HepG2 (cell line): ENCODE results near the gene LCLAT1. TPM values are rescaled to one million over a fixed set of nuclear protein-coding genes. Genes with fewer than 3 reads are reported as not detected.

Source experiments
- FOXP1 ChIP-seq, 2 experiments: fragments of 450-650 bp in 1 of 2; IDR thresholded peaks; 2 replicates each; pipeline ENCODE4 v1.6.1; 2017 to 2018; ENCODE audit warnings: antibody characterized with exemption in 1 of 2
- GZF1 ChIP-seq: sonication (generic); formaldehyde crosslinking; IDR thresholded peaks from 2 replicates; pipeline ENCODE4 v1.5.1; 2020; ENCODE audit warnings: mild to moderate bottlenecking, missing genetic modification reagents
- KLF12 ChIP-seq: sonication (generic); formaldehyde crosslinking; IDR thresholded peaks from 2 replicates; pipeline ENCODE4 v1.4.0; 2020; ENCODE audit warnings: missing genetic modification reagents, borderline replicate concordance
- MAZ ChIP-seq, 2 experiments: sonication (generic) in 1 of 2; formaldehyde crosslinking in 1 of 2; IDR thresholded peaks; 2 replicates each; pipeline versions ENCODE4 v1.5.0 to v1.6.1; 2012 to 2020; ENCODE audit warnings: low read depth in 2 of 2, mild to moderate bottlenecking in 2 of 2, borderline replicate concordance in 1 of 2, improper control_type of control experiment in 1 of 2, low read length in 1 of 2, missing genetic modification reagents in 1 of 2, moderate library complexity in 1 of 2
- NFIC ChIP-seq: IDR thresholded peaks from 2 replicates; pipeline ENCODE4 v1.6.1; 2012; ENCODE audit warnings: mild to moderate bottlenecking, low read length, inconsistent platforms
- SMYD3 ChIP-seq: sonication (generic); formaldehyde crosslinking; IDR thresholded peaks from 2 replicates; pipeline ENCODE4 v1.8.1; 2023; ENCODE audit warnings: mild to moderate bottlenecking, missing genetic modification reagents
- ZKSCAN5 ChIP-seq: sonication (generic); formaldehyde crosslinking; IDR thresholded peaks from 2 replicates; pipeline ENCODE4 v1.5.1; 2020; ENCODE audit warnings: mild to moderate bottlenecking, missing genetic modification reagents
- ZNF616 ChIP-seq: sonication (generic); formaldehyde crosslinking; IDR thresholded peaks from 2 replicates; pipeline ENCODE4 v1.5.0; 2020; ENCODE audit warnings: low read depth, mild to moderate bottlenecking, missing genetic modification reagents
- polyA plus RNA-seq, 8 experiments: library from polyadenylated mRNA; depleted of rRNA in 3 of 8; stranded (reverse) in 7 of 8; unstranded in 1 of 8; fragments of >200 nt; fragmentation: Illumina TruSeq in 4 of 8; extraction: Trizol in 4 of 8; gene quantifications; 2 replicates each; pipeline versions ENCODE4 v1.2.1 to v1.2.3, GENCODE V29; 2011 to 2016; ENCODE audit warnings: low read depth in 4 of 8, missing spikeins in 1 of 8, mixed read lengths in 1 of 8; ENCODE audit not compliant: insufficient read depth in 1 of 8
- total RNA-seq, 5 experiments: library from RNA; depleted of rRNA; stranded (reverse); fragments of >200 nt; fragmentation: Illumina TruSeq; extraction: Trizol; gene quantifications; 2 replicates each; pipeline ENCODE4 v1.2.3, GENCODE V29; 2016; ENCODE audit warnings: low read depth in 1 of 5
- TF ChIP-seq, protein P1 (sequence below): sonication (generic); formaldehyde crosslinking; IDR thresholded peaks from 2 replicates; pipeline ENCODE4 v1.4.0; 2020; ENCODE audit warnings: mild to moderate bottlenecking, missing genetic modification reagents
- TF ChIP-seq, protein P2 (sequence below): sonication (generic); formaldehyde crosslinking; IDR thresholded peaks from 2 replicates; pipeline ENCODE4 v1.4.0; 2020; ENCODE audit warnings: missing genetic modification reagents
- TF ChIP-seq, protein P3 (sequence below): sonication (generic); formaldehyde crosslinking; IDR thresholded peaks from 2 replicates; pipeline ENCODE4 v1.5.0; 2020; ENCODE audit warnings: mild to moderate bottlenecking, low read depth, missing genetic modification reagents, borderline replicate concordance
- TF ChIP-seq, protein P4 (sequence below): IDR thresholded peaks from 2 replicates; pipeline ENCODE4 v1.6.1; 2012; ENCODE audit warnings: low read length, improper control_type of control experiment

LCLAT1 gene
- total and polyA plus RNA-seq, 2 of the 13 experiments (the other 11 are each of a cell fraction or from before 2014, with no cell fraction given) = 18.0 to 28.0 TPM

DNA sequence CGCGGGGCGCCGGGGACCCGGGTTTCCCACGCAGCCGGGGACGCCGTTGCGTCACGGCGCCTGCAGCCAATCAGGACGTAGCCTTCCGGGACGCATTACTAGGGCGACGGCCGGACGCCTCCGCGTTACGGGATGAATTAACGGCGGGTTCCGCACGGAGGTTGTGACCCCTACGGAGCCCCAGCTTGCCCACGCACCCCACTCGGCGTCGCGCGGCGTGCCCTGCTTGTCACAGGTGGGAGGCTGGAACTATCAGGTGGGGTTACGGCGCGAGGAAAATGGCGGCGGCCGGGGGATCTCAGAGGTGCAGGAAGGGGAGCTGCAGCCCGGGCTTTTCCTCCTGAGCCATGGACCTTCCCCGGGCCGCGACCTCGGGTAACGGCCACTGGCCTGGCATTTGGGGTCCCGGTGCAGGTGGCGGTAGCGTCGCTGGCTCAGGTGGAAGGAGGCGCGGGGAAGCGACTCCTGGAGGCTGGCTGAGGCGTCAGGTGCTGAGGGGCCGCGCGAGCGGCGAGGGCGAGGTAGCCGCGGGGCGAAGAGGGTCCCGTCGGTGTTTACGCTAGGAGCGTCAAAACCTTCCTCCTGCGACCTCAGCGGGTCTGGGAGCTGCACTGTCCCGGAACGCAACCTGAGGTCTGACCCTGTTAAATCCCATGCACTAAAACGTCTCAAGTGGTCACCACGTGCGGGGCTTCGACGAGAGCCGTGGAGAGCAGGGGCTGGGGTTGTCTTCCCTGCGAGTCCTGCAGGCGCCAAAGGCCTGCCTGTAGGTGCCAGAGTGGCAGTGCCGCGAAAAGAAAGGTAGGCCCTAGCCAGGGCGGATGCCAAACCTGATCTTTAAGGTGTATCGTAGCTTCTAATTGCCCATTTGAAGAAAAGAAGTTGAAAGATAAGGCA lies at the start of gene LCLAT1 (continued):
- TF ChIP-seq, protein P1, sequence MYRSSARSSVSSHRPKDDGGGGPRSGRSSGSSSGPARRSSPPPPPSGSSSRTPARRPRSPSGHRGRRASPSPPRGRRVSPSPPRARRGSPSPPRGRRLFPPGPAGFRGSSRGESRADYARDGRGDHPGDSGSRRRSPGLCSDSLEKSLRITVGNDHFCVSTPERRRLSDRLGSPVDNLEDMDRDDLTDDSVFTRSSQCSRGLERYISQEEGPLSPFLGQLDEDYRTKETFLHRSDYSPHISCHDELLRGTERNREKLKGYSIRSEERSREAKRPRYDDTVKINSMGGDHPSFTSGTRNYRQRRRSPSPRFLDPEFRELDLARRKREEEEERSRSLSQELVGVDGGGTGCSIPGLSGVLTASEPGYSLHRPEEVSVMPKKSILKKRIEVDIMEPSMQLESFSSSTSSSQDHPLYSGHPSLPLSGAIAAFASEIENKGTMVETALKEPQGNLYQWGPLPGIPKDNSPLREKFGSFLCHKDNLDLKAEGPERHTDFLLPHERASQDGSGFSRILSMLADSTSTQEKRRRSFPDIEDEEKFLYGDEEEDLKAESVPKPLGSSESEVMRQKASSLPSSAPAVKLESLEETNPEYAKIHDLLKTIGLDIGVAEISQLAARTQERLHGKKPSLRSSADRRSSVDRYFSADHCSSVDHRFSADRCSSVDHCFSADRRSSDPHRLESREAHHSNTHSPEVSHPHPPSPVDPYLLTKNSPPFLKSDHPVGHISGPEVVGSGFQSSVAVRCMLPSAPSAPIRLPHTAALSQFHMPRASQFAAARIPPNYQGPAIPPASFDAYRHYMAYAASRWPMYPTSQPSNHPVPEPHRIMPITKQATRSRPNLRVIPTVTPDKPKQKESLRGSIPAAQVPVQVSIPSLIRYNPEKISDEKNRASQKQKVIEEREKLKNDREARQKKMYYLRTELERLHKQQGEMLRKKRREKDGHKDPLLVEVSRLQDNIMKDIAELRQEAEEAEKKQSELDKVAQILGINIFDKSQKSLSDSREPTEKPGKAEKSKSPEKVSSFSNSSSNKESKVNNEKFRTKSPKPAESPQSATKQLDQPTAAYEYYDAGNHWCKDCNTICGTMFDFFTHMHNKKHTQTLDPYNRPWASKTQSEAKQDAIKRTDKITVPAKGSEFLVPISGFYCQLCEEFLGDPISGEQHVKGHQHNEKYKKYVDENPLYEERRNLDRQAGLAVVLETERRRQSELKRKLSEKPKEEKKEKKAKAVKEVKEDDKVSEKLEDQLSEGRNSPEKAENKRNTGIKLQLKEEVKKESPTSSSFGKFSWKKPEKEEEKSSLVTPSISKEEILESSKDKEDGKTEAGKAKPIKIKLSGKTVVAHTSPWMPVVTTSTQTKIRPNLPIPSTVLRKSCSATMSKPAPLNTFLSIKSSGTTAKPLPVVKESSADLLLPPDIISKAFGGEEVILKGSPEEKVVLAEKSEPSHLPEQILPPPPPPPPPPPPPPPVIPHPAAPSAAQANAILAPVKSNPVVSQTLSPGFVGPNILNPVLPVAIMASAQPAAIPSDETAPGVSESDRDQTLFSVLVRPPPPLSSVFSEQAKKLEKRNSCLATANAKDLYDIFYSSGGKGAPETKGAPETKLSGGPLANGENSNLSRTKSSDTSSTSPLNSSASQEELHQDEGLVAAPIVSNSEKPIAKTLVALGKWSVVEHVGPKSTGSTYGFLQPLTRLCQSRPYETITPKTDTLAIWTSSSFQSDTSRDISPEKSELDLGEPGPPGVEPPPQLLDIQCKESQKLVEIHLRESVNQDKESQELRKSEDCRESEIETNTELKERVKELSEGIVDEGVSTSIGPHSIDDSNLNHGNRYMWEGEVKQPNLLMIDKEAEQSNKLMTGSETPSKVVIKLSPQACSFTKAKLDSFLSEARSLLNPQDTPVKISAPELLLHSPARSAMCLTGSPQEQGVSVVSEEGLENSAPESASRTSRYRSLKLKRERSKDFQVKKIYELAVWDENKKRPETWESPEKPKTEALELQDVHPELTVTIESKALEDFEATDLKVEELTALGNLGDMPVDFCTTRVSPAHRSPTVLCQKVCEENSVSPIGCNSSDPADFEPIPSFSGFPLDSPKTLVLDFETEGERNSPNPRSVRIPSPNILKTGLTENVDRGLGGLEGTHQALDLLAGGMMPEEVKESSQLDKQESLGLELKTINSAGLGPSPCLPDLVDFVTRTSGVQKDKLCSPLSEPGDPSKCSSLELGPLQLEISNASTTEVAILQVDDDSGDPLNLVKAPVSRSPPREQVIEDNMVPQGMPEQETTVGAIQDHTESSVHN (CRISPR knock-in tag) = peak; percentile 98; the same call in 1 of the 2 replicates
- TF ChIP-seq, protein P2, sequence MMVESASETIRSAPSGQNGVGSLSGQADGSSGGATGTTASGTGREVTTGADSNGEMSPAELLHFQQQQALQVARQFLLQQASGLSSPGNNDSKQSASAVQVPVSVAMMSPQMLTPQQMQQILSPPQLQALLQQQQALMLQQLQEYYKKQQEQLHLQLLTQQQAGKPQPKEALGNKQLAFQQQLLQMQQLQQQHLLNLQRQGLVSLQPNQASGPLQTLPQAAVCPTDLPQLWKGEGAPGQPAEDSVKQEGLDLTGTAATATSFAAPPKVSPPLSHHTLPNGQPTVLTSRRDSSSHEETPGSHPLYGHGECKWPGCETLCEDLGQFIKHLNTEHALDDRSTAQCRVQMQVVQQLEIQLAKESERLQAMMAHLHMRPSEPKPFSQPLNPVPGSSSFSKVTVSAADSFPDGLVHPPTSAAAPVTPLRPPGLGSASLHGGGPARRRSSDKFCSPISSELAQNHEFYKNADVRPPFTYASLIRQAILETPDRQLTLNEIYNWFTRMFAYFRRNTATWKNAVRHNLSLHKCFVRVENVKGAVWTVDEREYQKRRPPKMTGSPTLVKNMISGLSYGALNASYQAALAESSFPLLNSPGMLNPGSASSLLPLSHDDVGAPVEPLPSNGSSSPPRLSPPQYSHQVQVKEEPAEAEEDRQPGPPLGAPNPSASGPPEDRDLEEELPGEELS (CRISPR knock-in tag) = peak; percentile 47
- TF ChIP-seq GZF1 (CRISPR knock-in tag) (no peak; the same call in 1 of the 2 replicates), MAZ (IDR thresholded peaks at IDR 0.05; ENCODE audit: borderline replicate concordance, low read depth, low read length) (no peak), MAZ (CRISPR knock-in tag; IDR thresholded peaks at IDR 0.05; ENCODE audit: low read depth) (peak; percentile 81; the same call in 1 of the 2 replicates), ZKSCAN5 (CRISPR knock-in tag) (no peak; the same call in 1 of the 2 replicates), FOXP1 (IDR thresholded peaks at IDR 0.05) (no peak), FOXP1 (CRISPR knock-in tag; IDR thresholded peaks at IDR 0.05) (no peak), SMYD3 (peak; percentile 96; the same call in 1 of the 2 replicates), ZNF616 (CRISPR knock-in tag) (peak; percentile 58; the same call in 1 of the 2 replicates), KLF12 (CRISPR knock-in tag) (peak; percentile 86; the same call in 1 of the 2 replicates), NFIC (no peak)
- TF ChIP-seq, protein P3, sequence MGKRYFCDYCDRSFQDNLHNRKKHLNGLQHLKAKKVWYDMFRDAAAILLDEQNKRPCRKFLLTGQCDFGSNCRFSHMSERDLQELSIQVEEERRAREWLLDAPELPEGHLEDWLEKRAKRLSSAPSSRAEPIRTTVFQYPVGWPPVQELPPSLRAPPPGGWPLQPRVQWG (CRISPR knock-in tag) = no peak
- TF ChIP-seq, protein P4, sequence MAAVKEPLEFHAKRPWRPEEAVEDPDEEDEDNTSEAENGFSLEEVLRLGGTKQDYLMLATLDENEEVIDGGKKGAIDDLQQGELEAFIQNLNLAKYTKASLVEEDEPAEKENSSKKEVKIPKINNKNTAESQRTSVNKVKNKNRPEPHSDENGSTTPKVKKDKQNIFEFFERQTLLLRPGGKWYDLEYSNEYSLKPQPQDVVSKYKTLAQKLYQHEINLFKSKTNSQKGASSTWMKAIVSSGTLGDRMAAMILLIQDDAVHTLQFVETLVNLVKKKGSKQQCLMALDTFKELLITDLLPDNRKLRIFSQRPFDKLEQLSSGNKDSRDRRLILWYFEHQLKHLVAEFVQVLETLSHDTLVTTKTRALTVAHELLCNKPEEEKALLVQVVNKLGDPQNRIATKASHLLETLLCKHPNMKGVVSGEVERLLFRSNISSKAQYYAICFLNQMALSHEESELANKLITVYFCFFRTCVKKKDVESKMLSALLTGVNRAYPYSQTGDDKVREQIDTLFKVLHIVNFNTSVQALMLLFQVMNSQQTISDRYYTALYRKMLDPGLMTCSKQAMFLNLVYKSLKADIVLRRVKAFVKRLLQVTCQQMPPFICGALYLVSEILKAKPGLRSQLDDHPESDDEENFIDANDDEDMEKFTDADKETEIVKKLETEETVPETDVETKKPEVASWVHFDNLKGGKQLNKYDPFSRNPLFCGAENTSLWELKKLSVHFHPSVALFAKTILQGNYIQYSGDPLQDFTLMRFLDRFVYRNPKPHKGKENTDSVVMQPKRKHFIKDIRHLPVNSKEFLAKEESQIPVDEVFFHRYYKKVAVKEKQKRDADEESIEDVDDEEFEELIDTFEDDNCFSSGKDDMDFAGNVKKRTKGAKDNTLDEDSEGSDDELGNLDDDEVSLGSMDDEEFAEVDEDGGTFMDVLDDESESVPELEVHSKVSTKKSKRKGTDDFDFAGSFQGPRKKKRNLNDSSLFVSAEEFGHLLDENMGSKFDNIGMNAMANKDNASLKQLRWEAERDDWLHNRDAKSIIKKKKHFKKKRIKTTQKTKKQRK = no peak
